HG03571 (cell line): ENCODE data around the gene ECEL1.

Experiments used
- ATAC-seq: cut with Tn5 transposase; IDR thresholded peaks from one replicate; pipeline ENCODE4 v1.9.1; 2021; ENCODE audit not compliant: unreplicated experiment

The ECEL1 gene

GRCh38 chr2:232502511-232502910 is 14.9 kb upstream of the ECEL1 start:
- no peak for ATAC-seq

GRCh38 chr2:232501794-232502390 is 14.3 kb upstream of the ECEL1 start:
- no peak for ATAC-seq

DNA sequence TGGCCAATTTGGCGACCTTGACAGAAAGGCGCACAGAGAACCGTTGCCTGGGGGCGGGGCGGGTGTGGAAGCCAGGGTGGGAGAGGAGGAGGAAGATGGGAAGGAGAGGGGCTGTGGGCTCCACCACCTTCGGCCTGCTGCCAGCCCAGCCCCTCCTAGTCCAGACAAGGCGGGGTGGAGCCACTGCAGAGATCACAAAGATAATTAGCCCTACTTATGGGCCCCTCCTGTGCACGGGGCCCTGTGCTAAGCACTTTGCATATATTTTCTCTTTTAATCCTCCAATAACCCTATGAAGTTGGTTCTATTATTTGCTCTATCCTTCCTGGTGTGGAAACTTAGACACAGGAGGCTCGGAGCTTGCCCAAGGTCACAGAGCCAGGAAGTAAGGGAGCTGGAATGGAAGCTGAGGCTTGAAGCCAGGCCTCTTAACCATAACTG is 13.7 kb upstream of the ECEL1 start:
- no peak for ATAC-seq

DNA sequence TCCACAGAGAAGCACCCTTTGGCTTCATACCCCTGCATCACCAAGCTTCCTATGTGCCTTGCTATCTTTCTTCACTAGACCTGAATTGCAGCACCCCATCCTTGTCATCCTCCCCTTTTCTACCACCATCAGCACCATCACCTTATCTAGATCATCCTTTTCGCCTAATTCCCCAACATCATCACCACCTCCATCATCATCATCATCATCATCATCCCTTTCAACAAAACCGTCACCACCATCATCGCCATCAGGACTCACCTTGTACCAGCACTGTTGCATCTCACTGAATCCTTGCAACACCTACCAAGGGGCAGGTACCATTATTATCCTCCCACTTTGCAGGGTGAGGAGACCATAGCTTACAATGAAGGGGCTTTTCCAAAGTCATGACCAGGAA is 10.8 kb upstream of the ECEL1 start:
- ATAC-seq, result no peak

GRCh38 chr2:232497348-232497747 is 9.7 kb upstream of the ECEL1 start:
- no peak for ATAC-seq

- no peak for ATAC-seq
Measured at GRCh38 chr2:232496501-232497270, 9.1 kb upstream of the ECEL1 start.

- no peak for ATAC-seq
Measured at GRCh38 chr2:232495292-232495691, 7.7 kb upstream of the ECEL1 start.

GRCh38 chr2:232494542-232494941 is 6.9 kb upstream of the ECEL1 start:
- ATAC-seq, result no peak

GRCh38 chr2:232493701-232494474 is 6.3 kb upstream of the ECEL1 start:
- no peak for ATAC-seq

- ATAC-seq, result no peak
Measured at GRCh38 chr2:232492963-232493700, 5.5 kb upstream of the ECEL1 start.

- ATAC-seq, result no peak
Measured at GRCh38 chr2:232492236-232492848, 4.7 kb upstream of the ECEL1 start.

DNA sequence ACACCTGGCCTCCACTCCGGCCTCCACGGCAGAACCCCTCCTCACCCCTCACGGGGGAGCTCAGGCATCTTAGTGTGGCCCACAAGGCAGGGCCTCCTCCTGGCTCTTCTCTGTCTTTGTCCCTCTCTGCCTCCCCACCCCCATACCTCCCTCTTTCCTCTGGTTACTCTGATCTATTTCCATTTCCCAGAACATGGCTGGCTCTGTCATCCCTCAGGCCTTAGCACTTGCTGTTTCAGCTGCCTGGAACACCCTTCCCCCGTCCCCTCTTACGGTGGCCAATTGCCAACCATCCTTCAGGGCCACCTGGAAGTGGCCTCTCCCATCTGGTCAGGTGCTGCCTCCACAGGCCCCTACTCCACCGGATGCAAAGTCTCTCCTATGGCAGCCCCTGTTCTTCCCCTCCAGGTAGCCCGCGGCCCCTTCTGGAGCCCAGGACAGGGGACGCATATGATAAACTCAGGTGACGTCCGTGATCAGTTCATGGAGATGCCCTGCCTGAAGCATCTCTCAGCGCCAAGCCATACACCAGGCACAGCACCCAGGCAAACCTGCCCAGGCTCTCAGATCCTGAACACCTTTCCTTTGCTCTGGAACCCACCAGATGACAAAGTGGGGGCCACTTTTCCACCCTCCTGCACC is 3.6 kb upstream of the ECEL1 start:
- no peak for ATAC-seq

- ATAC-seq, result no peak
Measured at GRCh38 chr2:232490221-232491138, 2.8 kb upstream of the ECEL1 start.

- ATAC-seq, result no peak
Measured at GRCh38 chr2:232489516-232490220, 2.0 kb upstream of the ECEL1 start.

DNA sequence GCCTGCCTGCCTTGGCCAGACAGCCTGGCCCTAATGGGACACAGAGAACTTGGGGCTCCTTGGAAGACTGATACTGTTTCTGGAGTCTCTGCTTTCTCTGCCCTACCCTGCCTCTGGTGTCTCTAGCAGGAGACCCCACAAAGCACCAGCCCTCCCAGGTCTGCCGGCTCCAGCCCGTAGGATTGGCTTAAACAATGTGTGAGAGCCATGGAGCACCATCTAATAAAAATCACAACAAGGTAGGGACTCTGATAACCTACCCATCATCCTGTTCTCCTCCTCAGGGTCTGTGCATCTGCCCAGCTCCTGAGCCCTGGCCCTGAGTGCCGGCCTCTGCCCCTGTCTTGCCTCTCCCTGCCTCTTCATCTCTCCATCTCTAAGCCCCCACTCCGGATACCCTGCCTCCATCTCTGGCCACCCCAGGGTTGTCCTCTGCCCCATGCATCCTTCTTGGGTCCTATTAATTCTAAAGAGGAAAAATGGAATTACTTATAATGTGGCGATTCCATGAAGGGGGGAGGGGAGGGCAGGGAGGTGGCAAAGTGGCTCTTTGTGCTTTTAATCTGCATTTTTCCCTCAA is 1.2 kb upstream of the ECEL1 start:
- no peak for ATAC-seq

- no peak for ATAC-seq
Measured at GRCh38 chr2:232488097-232488711, 570 bp upstream of the ECEL1 start.

- ATAC-seq, result no peak
Measured at GRCh38 chr2:232486558-232487384, 863 bp downstream of the ECEL1 start.
